HepG2 (cell line): ENCODE measurements around the gene NEURL1B. TPM values are rescaled to one million over a fixed set of nuclear protein-coding genes. Genes with fewer than 3 reads are reported as not detected.

Source experiments
- CHD2 ChIP-seq: IDR thresholded peaks from 2 replicates; pipeline ENCODE4 v1.6.1; 2011; ENCODE audit warnings: low read depth, low read length, improper control_type of control experiment
- KIAA2018 ChIP-seq: sonication (generic); formaldehyde crosslinking; IDR thresholded peaks from 2 replicates; pipeline ENCODE4 v1.5.0; 2020; ENCODE audit warnings: mild to moderate bottlenecking, missing genetic modification reagents, borderline replicate concordance
- SIN3B ChIP-seq: fragments of 150-350 bp; IDR thresholded peaks from 2 replicates; pipeline ENCODE4 v1.6.1; 2014; ENCODE audit warnings: low read length
- SP4 ChIP-seq: sonication (generic); formaldehyde crosslinking; IDR thresholded peaks from 2 replicates; pipeline ENCODE4 v1.8.1; 2023; ENCODE audit warnings: mild to moderate bottlenecking, missing genetic modification reagents
- ZIK1 ChIP-seq: sonication (generic); formaldehyde crosslinking; IDR thresholded peaks from 2 replicates; pipeline ENCODE4 v1.5.0; 2020; ENCODE audit warnings: mild to moderate bottlenecking, low read depth, missing genetic modification reagents, borderline replicate concordance
- ZNF274 ChIP-seq: sonication (generic); formaldehyde crosslinking; IDR thresholded peaks from 2 replicates; pipeline ENCODE4 v1.5.1; 2020; ENCODE audit warnings: mild to moderate bottlenecking, missing genetic modification reagents
- ZNF567 ChIP-seq: sonication (generic); formaldehyde crosslinking; IDR thresholded peaks from 2 replicates; pipeline ENCODE4 v1.8.1; 2023; ENCODE audit warnings: mild to moderate bottlenecking, missing genetic modification reagents, borderline replicate concordance
- ZNF597 ChIP-seq: sonication (generic); formaldehyde crosslinking; IDR thresholded peaks from 2 replicates; pipeline ENCODE4 v1.5.0; 2020; ENCODE audit warnings: missing genetic modification reagents
- ZNF607 ChIP-seq: sonication (generic); formaldehyde crosslinking; IDR thresholded peaks from 2 replicates; pipeline ENCODE4 v1.5.1; 2020; ENCODE audit warnings: missing genetic modification reagents, mild to moderate bottlenecking, borderline replicate concordance
- ZNF773 ChIP-seq: sonication (generic); formaldehyde crosslinking; IDR thresholded peaks from 2 replicates; pipeline ENCODE4 v1.4.0; 2020; ENCODE audit warnings: missing genetic modification reagents, borderline replicate concordance
- polyA plus RNA-seq, 8 experiments: library from polyadenylated mRNA; depleted of rRNA in 3 of 8; stranded (reverse) in 7 of 8; unstranded in 1 of 8; fragments of >200 nt; fragmentation: Illumina TruSeq in 4 of 8; extraction: Trizol in 4 of 8; gene quantifications; 2 replicates each; pipeline versions ENCODE4 v1.2.1 to v1.2.3, GENCODE V29; 2011 to 2016; ENCODE audit warnings: low read depth in 4 of 8, missing spikeins in 1 of 8, mixed read lengths in 1 of 8; ENCODE audit not compliant: insufficient read depth in 1 of 8
- total RNA-seq, 5 experiments: library from RNA; depleted of rRNA; stranded (reverse); fragments of >200 nt; fragmentation: Illumina TruSeq; extraction: Trizol; gene quantifications; 2 replicates each; pipeline ENCODE4 v1.2.3, GENCODE V29; 2016; ENCODE audit warnings: low read depth in 1 of 5
- TF ChIP-seq, protein P1 (sequence below): sonication (generic); formaldehyde crosslinking; IDR thresholded peaks from 2 replicates; pipeline ENCODE4 v1.5.0; 2020; ENCODE audit warnings: mild to moderate bottlenecking, missing genetic modification reagents, borderline replicate concordance
- TF ChIP-seq, protein P2 (sequence below): sonication (generic); formaldehyde crosslinking; conservative IDR thresholded peaks from 2 replicates; pipeline ENCODE4 v1.4.0; 2020; ENCODE audit warnings: missing genetic modification reagents

Gene NEURL1B
- total and polyA plus RNA-seq, 2 of the 13 experiments (the other 11 are each of a cell fraction or from before 2014, with no cell fraction given), result 0.09 to 0.13 TPM

DNA sequence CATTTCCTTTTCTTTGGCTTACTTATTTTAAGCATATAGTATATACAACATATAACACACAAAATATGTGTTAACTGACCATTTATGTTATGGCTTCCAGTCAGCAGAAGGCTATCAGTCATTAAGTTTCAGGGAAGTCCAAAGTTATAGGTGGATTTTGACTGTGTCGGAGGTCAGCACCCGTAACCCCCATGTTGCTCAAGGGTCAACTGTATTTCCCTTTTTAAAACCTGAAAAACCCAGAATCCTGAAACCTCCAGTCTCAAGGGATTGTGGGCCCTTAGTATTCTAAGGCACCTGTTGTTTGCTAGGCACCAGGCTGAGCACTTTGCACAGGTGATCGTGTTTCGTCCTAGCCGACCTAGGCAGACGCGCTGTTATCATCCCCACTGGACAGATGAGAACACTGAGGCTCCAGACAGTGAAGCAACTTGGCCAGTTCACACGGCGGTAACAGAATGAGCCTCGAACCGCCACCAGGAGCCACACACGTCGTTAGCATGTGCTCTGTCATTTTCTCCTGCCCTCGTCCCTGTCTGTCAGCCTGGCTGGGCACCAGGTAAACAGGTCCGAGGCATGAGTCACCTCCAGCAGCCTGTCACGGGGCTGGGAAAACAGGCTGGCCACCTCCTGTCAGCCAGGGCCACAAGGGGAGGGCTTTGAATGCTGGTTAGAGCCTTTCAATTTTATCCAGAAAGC is 90.1 kb downstream of the NEURL1B start (continued):
- TF ChIP-seq, protein P1, sequence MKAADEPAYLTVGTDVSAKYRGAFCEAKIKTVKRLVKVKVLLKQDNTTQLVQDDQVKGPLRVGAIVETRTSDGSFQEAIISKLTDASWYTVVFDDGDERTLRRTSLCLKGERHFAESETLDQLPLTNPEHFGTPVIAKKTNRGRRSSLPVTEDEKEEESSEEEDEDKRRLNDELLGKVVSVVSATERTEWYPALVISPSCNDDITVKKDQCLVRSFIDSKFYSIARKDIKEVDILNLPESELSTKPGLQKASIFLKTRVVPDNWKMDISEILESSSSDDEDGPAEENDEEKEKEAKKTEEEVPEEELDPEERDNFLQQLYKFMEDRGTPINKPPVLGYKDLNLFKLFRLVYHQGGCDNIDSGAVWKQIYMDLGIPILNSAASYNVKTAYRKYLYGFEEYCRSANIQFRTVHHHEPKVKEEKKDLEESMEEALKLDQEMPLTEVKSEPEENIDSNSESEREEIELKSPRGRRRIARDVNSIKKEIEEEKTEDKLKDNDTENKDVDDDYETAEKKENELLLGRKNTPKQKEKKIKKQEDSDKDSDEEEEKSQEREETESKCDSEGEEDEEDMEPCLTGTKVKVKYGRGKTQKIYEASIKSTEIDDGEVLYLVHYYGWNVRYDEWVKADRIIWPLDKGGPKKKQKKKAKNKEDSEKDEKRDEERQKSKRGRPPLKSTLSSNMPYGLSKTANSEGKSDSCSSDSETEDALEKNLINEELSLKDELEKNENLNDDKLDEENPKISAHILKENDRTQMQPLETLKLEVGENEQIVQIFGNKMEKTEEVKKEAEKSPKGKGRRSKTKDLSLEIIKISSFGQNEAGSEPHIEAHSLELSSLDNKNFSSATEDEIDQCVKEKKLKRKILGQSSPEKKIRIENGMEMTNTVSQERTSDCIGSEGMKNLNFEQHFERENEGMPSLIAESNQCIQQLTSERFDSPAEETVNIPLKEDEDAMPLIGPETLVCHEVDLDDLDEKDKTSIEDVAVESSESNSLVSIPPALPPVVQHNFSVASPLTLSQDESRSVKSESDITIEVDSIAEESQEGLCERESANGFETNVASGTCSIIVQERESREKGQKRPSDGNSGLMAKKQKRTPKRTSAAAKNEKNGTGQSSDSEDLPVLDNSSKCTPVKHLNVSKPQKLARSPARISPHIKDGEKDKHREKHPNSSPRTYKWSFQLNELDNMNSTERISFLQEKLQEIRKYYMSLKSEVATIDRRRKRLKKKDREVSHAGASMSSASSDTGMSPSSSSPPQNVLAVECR, result peak; percentile 49; the same call in 1 of the 2 replicates
- TF ChIP-seq ZNF607 (CRISPR knock-in tag) (peak; percentile 99), ZNF274 (CRISPR knock-in tag) (peak; percentile 96), CHD2 (no peak), ZNF567 (CRISPR knock-in tag) (no peak), SP4 (CRISPR knock-in tag) (no peak; the same call in 1 of the 2 replicates), ZNF597 (CRISPR knock-in tag) (no peak), SIN3B (no peak), ZNF773 (CRISPR knock-in tag) (peak; percentile 32; the same call in 1 of the 2 replicates), ZIK1 (peak; percentile 92; the same call in 1 of the 2 replicates), KIAA2018 (CRISPR knock-in tag) (no peak)
- TF ChIP-seq, protein P2, sequence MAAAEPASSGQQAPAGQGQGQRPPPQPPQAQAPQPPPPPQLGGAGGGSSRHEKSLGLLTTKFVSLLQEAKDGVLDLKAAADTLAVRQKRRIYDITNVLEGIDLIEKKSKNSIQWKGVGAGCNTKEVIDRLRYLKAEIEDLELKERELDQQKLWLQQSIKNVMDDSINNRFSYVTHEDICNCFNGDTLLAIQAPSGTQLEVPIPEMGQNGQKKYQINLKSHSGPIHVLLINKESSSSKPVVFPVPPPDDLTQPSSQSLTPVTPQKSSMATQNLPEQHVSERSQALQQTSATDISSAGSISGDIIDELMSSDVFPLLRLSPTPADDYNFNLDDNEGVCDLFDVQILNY, result no peak
